GM19351 (cell line): ENCODE data around the gene CTNNA3.
"Not testable (repeated sequence)": the region's sequence is repeated elsewhere in the genome, so short reads cannot be mapped to it uniquely, and the experiment has no call there.

Experiments used
- ATAC-seq: cut with Tn5 transposase; IDR thresholded peaks from one replicate; pipeline ENCODE4 v1.9.1; 2021; ENCODE audit warnings: mild to moderate bottlenecking, moderate library complexity; ENCODE audit not compliant: unreplicated experiment

The CTNNA3 gene

DNA sequence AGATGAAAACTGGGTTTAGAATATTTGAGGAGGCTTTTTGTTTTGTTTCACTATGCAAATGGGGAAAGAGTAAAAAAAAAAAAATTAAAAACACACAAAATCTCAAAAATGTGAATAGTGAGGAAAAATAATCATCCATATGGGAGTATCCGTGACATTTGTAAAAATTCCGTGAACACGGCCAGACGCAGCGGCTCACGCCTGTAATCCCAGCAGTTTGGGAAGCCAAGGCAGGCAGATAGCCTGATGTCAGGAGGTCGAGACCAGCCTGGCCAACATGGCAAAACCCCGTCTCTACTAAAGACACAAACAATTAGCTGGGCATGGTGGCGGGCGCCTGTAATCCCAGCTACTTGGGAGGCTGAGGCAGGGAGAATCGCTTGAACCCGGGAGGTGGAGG, 1342.2 kb downstream of the CTNNA3 start:
- ATAC-seq, result not testable (repeated sequence)

DNA sequence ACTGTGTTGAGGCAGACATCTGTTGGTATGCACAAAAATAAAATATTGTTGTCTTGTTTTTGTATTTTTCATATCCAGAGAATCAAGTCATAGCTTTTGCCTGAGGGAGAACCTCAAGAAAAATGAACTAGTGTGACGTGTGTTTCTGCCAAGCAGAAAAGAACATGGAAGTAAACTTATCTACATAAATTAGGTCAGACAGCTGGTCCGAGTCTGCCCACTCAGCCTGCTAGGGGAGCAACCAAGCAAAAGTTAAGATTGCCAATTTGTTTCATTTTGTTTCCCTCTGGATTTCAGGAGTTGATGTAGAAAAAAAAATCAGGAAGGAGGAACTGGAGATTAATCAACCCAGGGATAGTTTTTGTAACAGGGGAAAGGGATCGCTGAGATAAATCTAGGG, 1342.6 kb downstream of the CTNNA3 start:
- no peak for ATAC-seq

DNA sequence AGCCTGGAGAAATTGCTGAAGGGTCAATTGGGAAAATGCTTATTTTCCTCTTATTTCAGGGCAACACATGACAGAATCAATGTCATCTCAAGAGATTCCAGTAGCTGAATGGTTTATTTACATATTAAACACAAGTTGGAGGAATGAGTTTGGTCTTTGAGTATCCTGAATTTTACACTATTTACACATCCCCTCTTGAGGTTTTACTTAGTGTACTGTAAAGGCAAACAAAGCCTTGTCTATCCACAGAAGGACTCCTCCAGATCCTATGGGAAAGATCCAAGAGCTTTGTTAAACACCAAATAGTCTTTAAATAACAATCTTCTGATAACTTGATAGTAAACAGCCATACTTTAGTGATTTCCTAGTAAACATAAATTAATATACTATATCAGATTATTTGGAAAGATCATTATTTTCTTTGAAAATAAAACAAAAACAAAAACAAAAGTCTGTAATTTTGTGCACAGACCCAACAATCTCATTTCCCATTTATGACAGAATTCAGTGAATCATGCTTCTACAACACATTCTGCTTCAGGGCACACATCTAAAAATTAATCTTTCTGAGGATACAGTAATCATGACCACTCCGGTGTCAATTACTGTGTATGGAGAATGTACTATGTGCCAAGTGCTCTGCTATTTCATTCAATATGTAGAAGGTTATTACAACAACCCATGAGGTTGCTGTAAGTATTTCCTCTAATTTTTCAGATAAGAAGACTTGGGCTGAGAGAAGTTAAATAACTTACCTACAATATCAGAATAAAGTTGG, 1345.2 kb downstream of the CTNNA3 start:
- ATAC-seq, result no peak

DNA sequence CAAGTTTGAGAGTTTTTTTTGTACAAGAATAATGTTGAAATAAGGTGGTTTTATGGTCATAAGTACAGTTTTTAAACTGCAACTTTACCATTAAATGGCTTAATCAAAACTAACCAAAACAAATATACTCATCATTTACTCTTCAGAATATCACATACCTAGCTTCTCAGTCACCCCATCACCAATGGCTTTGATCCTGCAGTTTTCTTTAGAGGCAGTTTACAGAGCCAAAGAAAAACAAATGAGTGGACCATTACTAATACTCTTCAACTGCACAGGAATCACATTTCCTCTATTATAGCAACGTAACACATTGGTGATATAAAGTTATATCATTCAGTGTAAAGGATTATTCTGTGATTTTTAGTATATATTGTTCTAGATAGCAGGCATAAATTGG, 1346.3 kb downstream of the CTNNA3 start:
- ATAC-seq, result no peak

DNA sequence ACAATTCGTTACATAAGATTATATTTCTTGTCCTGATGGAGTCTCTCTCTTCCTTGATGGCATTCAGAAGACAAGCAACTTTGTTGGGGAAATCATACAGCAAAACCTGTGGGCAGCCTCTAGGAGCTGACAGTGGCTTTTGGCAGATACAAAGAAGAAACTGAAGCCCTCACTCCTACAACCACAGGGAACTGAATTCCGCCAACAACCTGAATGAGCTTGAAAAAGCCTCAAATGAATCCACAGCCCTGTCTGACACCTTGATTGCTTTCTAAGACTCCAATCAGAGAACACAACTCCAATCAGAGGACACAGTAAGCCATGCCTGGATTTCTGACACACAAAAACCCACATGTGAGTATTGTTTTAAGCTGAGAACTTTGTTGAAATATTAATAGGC, 1346.9 kb downstream of the CTNNA3 start:
- ATAC-seq, result no peak

DNA sequence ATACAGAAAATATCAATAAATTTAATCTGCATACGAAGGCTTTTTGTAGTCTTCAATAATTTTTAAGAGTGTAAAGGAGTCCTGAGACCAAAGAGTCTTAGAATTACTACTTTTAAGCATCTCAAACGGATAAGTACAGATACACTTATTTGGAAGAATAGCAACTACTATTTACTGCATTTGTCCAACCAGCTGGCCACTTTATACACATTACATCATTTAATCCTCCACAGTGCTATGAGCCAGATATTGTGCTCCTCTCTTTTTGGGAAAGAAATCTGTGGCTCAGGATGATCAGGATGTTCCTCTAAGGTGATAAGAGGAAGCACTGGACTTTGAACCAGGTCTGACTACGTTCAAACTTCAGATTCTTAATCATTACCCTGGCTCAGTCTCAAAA, 1358.8 kb downstream of the CTNNA3 start:
- no peak for ATAC-seq

DNA sequence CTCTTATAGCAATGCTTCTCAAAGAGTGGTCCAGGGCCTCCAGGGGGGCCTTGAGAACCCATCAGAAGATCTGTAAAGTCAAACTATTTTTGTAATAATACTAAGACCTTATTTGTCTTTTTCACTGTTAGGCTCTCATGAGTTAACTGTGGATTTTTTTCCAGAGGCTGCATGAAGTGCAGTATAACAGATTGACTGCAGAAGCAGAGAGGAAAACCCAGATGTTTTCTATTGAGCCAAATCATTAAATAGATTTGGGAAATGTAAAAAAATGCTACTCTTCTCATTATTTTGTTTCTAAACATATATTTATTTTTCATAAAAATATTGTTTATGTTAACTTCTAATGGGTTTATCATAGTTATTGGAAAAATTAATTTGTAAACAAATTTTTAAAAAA, 1359.2 kb downstream of the CTNNA3 start:
- no peak for ATAC-seq

DNA sequence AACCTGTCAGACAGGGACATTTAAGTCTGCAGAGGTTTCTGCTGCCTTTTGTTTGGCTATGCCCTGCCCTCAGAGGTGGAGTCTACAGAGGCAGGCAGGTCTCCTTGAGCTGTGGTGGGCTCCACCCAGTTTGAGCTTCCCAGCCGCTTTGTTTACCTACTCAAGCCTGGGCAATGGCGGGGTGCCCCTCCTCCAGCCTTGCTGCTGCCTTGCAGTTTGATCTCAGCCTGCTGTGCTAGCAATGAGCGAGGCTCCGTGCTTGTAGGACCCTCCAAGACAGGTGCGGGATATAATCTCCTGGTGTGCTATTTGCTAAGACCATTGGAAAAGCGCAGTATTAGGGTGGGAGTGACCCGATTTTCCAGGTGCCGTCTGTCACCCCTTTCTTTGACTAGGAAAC, 1360.2 kb downstream of the CTNNA3 start:
- not testable (repeated sequence) for ATAC-seq

DNA sequence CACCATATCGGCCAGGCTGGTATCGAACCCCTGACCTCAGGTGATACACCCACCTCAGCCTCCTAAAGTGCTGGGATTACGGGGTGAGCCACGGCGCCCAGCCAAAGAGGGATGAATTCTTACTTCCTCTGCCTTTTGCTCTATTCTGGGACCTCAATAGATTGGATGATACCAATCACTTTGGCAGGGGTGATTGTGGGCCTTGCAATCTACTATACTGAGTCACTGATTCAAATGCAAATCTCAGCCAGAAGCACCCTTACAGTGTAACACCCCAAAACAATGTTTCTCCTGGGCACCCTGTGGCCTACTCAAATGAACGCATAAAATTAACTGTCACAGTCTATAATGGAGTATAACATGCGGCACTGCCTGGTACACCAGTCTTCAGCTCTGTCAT, 1366.8 kb downstream of the CTNNA3 start:
- no peak for ATAC-seq

DNA sequence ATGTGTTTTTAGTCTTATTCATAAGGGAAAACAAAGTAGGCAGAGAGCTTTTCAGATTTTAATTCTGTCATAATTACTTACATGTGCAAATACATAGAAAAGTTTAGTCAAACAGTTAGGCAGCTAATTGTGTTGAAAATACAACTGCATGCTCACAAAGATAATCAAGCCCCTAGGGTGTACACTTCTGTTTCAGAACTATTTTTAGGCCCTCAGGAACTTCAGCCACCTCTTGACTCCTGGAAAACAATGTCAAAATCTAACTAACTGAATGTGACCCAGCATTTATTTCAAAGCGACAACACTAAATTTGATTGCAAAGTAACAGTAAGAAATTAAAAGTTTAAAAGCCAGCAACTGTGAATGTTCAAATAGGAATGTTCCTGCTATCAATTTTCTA, 1369.1 kb downstream of the CTNNA3 start:
- no peak for ATAC-seq

DNA sequence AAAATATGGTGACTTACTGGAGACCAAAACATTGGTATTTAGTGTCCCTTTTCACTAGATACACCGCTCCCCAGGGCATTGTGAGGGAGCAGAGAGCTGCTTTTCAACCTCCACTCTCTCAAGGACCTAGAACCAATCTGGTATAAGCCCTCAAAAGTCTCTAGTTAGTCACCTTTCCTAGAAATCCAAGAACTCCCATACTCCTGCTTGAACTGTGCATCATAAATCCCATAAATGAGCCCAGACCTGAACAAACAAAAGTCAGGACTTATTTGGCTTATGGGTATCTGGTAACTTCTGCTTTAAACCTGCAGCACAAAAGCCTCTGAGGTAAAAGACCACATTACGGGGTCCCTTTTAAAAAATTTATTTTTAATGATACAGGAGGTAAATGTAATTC, 1373.2 kb downstream of the CTNNA3 start:
- ATAC-seq, result no peak

DNA sequence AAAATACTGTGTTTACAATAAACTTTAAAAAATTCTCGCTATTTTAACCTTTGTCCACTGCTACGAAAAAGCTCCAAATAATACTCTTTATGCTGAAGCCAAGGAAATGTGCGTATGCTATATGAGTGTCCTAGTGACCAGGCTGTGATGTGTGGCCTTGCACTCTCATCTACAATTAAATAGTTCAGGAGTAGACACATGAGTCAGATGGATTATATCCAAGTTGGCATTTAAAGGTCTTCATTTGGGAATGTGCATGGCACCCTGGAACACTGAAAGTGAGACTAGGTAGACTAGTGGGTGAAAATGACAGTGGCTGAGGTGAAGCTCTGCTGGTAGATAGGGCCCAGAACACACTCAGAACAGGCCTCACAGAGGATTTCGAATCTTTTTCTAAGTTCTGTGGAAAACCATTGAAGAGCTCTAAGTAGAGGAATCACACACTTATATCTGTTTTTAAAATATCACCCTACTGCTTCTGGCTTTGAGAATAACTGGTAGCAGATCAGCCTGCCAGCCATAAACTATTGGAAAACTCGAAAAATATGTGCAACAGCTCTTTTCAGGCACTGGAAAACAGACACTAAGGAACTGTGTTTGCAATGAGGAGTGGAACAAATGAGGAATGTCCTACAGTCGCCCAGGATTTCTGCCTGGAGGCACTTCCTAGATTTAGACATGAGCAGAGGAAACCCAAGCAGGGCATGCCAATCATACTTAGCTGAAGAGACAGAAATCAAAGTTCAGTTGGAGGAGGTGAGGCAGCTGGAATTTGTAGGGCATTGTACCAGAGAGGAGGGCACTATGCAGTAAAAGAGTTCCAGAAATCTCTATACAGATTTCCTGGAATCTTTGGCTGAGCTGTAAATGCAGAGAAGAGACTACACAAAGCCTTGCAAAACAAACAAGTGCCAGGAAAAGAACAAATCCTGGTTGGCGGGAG, 1374.0 kb downstream of the CTNNA3 start:
- no peak for ATAC-seq

DNA sequence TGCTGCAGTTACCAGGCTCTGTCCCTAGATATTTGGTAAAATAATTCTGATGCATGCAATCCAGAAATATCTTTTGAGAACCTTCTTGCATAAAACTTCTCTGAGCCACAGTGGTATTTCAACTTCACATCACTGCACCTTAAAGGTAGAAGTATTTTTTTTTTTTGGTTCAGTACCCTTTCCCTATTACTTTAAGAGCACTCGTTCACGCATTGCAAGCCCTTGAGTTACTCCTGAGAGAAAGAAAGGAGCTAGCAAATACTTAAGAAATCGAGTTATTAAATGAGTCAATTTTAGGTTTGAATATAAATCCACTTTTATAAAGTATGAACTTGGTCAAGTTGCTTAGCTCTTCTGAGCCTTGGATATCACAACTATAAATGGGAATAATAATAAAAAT, 1377.2 kb downstream of the CTNNA3 start:
- ATAC-seq, result no peak

DNA sequence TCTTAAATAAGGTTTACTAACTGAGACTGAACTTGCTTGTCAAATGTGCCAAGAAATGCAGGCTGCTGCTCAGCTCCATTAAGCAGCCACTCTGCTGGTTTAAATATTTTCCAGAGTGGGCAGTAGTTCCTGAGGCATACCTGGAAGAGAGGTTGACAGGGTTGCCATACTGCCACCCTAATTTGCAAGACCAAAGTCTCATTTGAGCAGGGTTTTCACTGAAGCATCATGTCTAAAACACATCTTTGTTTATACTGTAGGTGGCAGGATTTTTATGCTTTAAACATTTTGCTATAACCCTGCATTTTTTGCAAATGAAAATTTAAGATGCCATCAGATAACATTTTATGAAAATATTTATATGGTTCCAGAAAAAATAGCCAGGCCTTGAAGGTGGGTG, 1388.2 kb downstream of the CTNNA3 start:
- ATAC-seq, result no peak

DNA sequence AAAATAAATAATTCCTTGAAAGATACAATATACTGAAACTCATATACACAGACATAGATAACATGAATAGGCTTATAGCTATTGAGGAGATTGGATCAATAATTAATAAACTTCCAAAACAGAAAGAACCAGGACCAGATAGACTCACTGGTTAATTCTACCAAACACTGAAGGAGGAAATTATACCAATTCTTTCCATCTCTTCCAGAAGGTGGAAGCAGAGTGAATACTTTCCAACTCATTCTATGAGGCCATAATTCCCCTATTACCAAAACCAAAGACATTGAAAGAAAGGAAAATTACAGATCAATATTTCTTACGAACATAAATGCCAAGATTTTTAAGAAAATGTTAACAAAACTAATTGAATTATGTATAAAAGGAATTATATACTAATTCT, 1394.9 kb downstream of the CTNNA3 start:
- no peak for ATAC-seq

DNA sequence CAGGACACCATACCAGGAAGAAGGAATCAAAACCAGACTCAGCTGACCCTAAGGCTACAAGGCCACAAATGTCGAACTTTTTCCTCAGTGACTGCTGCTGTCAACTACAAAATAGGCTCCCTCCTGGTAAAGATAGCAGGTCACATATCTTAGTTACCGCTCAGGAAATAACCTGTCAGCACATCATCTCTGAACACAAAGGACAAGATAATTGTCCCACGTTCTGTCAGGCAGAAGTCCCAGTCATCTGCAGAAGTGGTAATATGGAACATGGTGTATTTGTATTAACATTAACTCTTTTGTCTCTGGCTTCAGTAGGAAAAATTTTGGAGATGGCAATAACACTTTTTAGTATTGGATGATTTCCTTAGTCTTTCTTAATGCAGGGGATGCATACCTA, 1400.4 kb downstream of the CTNNA3 start:
- ATAC-seq, result no peak

DNA sequence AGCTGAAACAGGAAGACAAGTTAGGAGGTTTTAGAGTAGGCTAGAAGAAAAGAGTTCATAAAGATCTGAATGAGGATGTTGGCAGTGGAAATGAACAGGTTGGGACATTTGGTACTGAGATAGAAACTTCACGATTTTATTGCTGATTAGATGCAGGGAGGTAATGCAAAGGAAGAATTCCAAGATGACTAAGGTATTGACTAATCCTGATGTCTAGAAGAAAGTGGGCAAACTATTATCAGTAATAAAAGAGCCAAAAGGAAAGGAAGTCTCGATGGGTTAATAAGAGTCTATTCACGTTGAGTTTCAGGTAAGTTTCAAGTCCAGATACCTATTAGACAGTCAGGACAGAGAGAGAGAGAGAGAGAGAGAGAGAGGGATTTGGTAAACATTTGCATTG, 1401.5 kb downstream of the CTNNA3 start:
- ATAC-seq, result no peak

DNA sequence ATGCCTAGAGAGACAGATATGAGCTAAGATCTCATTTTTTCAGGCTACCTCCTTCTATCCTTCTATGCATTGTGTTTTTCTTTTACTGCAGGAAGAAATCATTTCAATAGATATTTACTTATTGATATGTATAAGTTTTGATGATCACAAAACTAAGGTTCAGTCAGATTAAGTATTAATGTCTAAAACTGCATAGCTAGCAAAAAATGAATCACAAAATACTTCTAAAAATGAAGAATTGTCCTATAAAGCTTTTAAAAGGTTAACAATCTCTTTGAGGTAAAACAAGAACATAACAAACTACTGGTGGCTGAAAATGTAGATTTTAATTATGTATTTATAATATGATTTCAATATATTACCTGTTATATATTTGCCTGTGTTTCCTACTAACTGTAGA, 1403.1 kb downstream of the CTNNA3 start:
- no peak for ATAC-seq

DNA sequence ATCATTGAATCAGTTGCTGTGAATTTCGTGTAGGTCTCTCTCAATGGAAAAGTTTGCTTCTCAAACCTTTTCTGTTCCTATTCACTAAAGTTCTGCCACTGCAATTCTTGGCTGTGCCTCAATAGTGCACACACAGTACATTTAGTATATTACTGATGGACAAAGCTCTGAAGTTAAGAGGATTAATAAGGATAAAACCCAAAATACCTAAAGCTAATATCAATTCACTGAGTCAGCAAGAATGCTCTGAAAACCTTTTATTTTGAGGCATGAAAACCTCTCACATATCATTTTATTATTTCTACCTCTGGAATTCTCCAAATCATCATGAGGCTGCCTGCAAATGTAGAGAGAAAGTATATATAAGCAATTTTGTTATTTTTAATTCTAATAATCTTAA, 1403.5 kb downstream of the CTNNA3 start:
- ATAC-seq, result no peak

DNA sequence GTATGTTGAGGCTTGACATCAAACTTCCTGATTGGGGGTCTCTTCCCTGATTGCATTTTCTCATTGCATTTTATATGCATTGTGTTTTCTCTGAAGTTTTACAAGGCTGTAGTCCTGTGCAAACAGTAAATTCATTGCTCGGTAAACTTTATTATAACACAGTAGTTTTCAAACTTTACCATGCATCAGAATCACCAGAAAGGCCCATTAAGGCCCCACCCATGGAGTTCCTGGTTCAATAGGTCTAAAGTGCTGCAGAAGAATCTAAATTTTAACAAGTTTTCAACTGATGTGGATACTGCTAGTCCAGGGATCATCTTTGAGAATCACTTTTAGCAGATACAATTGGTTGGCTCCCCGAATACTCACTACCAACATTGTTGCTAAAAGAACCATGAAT, 1404.9 kb downstream of the CTNNA3 start:
- ATAC-seq, result no peak

DNA sequence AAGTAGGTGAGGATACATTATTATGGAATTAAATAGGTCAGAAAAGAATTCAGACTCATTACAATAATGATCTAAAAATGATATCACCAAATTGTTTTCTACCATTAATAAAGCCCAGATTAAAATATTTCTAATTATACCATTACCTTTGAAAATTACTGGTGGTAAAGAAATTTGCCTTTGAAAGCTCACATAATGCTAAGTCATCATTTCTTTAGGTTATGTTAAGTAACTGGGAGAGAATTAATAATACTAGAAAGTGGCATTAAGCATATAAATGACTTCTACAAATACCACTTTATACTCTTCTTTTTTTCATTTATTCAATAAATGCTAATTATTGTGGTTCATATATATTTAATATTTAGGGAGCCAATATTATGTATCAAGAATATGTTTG, 1411.4 kb downstream of the CTNNA3 start:
- no peak for ATAC-seq

DNA sequence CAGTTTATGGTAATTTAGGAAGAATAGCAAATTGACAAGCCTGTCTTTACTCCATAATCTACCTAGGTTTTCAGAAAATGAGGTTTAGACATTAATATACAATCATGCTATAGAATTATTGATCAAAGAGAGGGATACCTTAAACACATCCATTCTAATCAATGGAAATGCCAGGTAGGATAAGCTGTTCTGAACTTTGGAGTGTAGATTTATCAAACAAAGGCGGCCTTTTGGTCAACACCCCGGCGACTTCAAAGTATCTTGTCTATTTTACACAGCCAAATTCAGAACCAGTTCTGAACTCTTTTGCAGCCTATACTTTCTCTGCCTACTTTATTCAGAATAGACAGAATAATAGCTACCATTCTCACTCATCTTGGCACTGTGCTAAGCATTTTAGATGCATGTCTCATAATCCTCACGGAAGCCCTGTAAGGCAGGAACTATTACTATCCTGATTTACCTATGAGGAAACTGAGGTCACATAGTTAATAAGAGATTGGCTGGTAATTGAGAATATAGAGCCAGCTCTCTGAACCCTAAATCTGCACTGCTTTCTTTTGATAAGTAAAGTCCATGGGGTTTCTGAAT, 1412.0 kb downstream of the CTNNA3 start:
- ATAC-seq, result no peak
